Measurements from ENCODE around the gene KCTD5. TPM values are rescaled to one million over a fixed set of nuclear protein-coding genes. Genes with fewer than 3 reads are reported as not detected.
A peak's percentile ranks its signal among the peaks of the same experiment; 100 is the strongest.

KCTD5 gene
- total RNA-seq, 2 experiments from 2014 or later, result 20.6 to 22.6 TPM

GRCh38 chr16:2712063-2712441 lies 29.7 kb downstream of the KCTD5 start:
- H3K27me3 Mint-ChIP-seq, result no peaks in the 10 kb centered on the region
- ChIA-PET POLR2A (no interaction called here), CTCF (no interaction called here)
- H3K9me3 Mint-ChIP-seq, result no peaks in the 10 kb centered on the region
- intact Hi-C loops (cut with DNase I, micrococcal nuclease), result no loop called here
- no peak overlapping the region for H3K27ac ChIP-seq (ENCODE audit: low read depth in 1 of 2, low read length in 2 of 2)
- DNase-seq (no peak), ATAC-seq (ENCODE audit: poor library complexity) (no peak)
- H3K4me1 ChIP-seq (ENCODE audit: insufficient read depth, low read length), result peaks cover 12% of the 10 kb centered on the region
- H3K27me3 ChIP-seq (ENCODE audit: control insufficient read depth in 1 of 2, insufficient read depth in 2 of 2, low read length in 2 of 2), result no peaks in the 10 kb centered on the region
- TF ChIP-seq, protein P1, sequence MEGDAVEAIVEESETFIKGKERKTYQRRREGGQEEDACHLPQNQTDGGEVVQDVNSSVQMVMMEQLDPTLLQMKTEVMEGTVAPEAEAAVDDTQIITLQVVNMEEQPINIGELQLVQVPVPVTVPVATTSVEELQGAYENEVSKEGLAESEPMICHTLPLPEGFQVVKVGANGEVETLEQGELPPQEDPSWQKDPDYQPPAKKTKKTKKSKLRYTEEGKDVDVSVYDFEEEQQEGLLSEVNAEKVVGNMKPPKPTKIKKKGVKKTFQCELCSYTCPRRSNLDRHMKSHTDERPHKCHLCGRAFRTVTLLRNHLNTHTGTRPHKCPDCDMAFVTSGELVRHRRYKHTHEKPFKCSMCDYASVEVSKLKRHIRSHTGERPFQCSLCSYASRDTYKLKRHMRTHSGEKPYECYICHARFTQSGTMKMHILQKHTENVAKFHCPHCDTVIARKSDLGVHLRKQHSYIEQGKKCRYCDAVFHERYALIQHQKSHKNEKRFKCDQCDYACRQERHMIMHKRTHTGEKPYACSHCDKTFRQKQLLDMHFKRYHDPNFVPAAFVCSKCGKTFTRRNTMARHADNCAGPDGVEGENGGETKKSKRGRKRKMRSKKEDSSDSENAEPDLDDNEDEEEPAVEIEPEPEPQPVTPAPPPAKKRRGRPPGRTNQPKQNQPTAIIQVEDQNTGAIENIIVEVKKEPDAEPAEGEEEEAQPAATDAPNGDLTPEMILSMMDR (IDR thresholded peaks at IDR 0.05), result no peak
- no peak overlapping the region for H3K27ac Mint-ChIP-seq
- H3K4me1 Mint-ChIP-seq (ENCODE audit: low read depth), result no peaks in the 10 kb centered on the region
- H3K4me3 ChIP-seq (ENCODE audit: low read length), result no peak overlapping the region
- no peak overlapping the region for H3K4me3 Mint-ChIP-seq
- H3K36me3 ChIP-seq (ENCODE audit: insufficient read depth, low read length), result peaks cover 19% of the 10 kb centered on the region
- peaks cover 11% of the 10 kb centered on the region for H3K36me3 Mint-ChIP-seq (ENCODE audit: low read depth)
- peaks cover 0 to 8% of the 10 kb centered on the region in 2 experiments for H3K9me3 ChIP-seq (ENCODE audit: control insufficient read depth in 1 of 2, insufficient read depth in 1 of 2, low read length in 2 of 2)

GRCh38 chr16:2712546-2712945 lies 30.2 kb downstream of the KCTD5 start:
- intact Hi-C loops (cut with DNase I, micrococcal nuclease), result no loop called here
- Histone ChIP-seq H3K36me3 (ENCODE audit: insufficient read depth, low read length) (peaks cover 14% of the 10 kb centered on the region), H3K27ac (ENCODE audit: low read depth in 1 of 2, low read length in 2 of 2) (no peak overlapping the region), H3K4me1 (ENCODE audit: insufficient read depth, low read length) (peaks cover 12% of the 10 kb centered on the region), H3K9me3 (ENCODE audit: control insufficient read depth in 1 of 2, insufficient read depth in 1 of 2, low read length in 2 of 2) (peaks cover 0 to 8% of the 10 kb centered on the region in 2 experiments), H3K27me3 (ENCODE audit: control insufficient read depth in 1 of 2, insufficient read depth in 2 of 2, low read length in 2 of 2) (no peaks in the 10 kb centered on the region), H3K4me3 (ENCODE audit: low read length) (no peak overlapping the region)
- Mint-ChIP-seq H3K9me3 (no peaks in the 10 kb centered on the region), H3K4me3 (no peak overlapping the region), H3K27ac (no peak overlapping the region), H3K36me3 (ENCODE audit: low read depth) (peaks cover 11% of the 10 kb centered on the region), H3K4me1 (ENCODE audit: low read depth) (no peaks in the 10 kb centered on the region), H3K27me3 (no peaks in the 10 kb centered on the region)
- TF ChIP-seq, protein P1 (IDR thresholded peaks at IDR 0.05), result no peak
- ChIA-PET CTCF (no interaction called here), POLR2A (no interaction called here)
- no peak for ATAC-seq (ENCODE audit: poor library complexity)
- DNase-seq, result no peak

GRCh38 chr16:2713523-2713922 lies 31.2 kb downstream of the KCTD5 start:
- DNase-seq (no peak), ATAC-seq (ENCODE audit: poor library complexity) (no peak)
- Histone ChIP-seq H3K36me3 (ENCODE audit: insufficient read depth, low read length) (peaks cover 8% of the 10 kb centered on the region), H3K4me1 (ENCODE audit: insufficient read depth, low read length) (peaks cover 12% of the 10 kb centered on the region), H3K9me3 (ENCODE audit: control insufficient read depth in 1 of 2, insufficient read depth in 1 of 2, low read length in 2 of 2) (peaks cover 0 to 8% of the 10 kb centered on the region in 2 experiments), H3K27me3 (ENCODE audit: control insufficient read depth in 1 of 2, insufficient read depth in 2 of 2, low read length in 2 of 2) (no peaks in the 10 kb centered on the region), H3K27ac (ENCODE audit: low read depth in 1 of 2, low read length in 2 of 2) (no peak overlapping the region), H3K4me3 (ENCODE audit: low read length) (no peak overlapping the region)
- intact Hi-C loops (cut with DNase I, micrococcal nuclease), result no loop called here
- H3K36me3 Mint-ChIP-seq (ENCODE audit: low read depth), result peaks cover 2% of the 10 kb centered on the region
- TF ChIP-seq, protein P1 (IDR thresholded peaks at IDR 0.05), result no peak
- H3K4me1 Mint-ChIP-seq (ENCODE audit: low read depth), result no peaks in the 10 kb centered on the region
- no peak overlapping the region for H3K27ac Mint-ChIP-seq
- H3K27me3 Mint-ChIP-seq, result no peaks in the 10 kb centered on the region
- H3K9me3 Mint-ChIP-seq, result no peaks in the 10 kb centered on the region
- POLR2A ChIA-PET, result no interaction called here
- peak overlapping the region; percentile 25 for H3K4me3 Mint-ChIP-seq
- CTCF ChIA-PET, result no interaction called here
